GM12872 (cell line): ENCODE results near the gene TBC1D23.

Experiments
- TF ChIP-seq, protein P1 (sequence below): IDR thresholded peaks from 3 replicates; pipeline ENCODE4 v1.5.1; 2011; ENCODE audit warnings: low read depth, mild to moderate bottlenecking, low read length, moderate library complexity; ENCODE audit not compliant: insufficient read depth

Gene TBC1D23

DNA sequence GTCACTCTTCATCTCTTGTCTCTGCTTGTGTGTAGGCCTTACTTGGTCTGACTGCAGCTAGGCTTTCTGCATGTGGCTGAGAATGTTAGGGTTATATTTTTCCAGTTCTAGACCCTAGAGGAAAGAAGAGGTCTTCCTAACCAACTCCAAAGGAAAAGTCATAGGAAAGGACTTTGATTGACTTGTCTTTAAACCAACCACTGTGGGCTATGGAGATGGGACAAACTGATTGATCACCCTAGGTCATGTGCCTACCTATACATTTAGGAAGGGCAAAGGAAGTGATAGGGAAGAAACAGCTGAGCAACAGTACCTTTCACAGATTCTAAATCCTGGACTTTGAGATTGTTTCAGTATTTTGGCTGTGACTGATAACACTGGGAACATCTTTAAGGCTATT lies 16.5 kb upstream of the TBC1D23 start:
- TF ChIP-seq, protein P1, sequence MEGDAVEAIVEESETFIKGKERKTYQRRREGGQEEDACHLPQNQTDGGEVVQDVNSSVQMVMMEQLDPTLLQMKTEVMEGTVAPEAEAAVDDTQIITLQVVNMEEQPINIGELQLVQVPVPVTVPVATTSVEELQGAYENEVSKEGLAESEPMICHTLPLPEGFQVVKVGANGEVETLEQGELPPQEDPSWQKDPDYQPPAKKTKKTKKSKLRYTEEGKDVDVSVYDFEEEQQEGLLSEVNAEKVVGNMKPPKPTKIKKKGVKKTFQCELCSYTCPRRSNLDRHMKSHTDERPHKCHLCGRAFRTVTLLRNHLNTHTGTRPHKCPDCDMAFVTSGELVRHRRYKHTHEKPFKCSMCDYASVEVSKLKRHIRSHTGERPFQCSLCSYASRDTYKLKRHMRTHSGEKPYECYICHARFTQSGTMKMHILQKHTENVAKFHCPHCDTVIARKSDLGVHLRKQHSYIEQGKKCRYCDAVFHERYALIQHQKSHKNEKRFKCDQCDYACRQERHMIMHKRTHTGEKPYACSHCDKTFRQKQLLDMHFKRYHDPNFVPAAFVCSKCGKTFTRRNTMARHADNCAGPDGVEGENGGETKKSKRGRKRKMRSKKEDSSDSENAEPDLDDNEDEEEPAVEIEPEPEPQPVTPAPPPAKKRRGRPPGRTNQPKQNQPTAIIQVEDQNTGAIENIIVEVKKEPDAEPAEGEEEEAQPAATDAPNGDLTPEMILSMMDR, result no peak

GRCh38 chr3:100245136-100245535 lies 15.7 kb upstream of the TBC1D23 start:
- TF ChIP-seq, protein P1, result no peak

- TF ChIP-seq, protein P1, result no peak
Measured at GRCh38 chr3:100245927-100246326, 14.9 kb upstream of the TBC1D23 start.

- TF ChIP-seq, protein P1, result no peak
Measured at GRCh38 chr3:100246999-100247398, 13.8 kb upstream of the TBC1D23 start.

GRCh38 chr3:100252001-100252400 lies 8.8 kb upstream of the TBC1D23 start:
- TF ChIP-seq, protein P1, result no peak

- TF ChIP-seq, protein P1, result peak; percentile 82
Measured at GRCh38 chr3:100254168-100254777, 6.5 kb upstream of the TBC1D23 start.

DNA sequence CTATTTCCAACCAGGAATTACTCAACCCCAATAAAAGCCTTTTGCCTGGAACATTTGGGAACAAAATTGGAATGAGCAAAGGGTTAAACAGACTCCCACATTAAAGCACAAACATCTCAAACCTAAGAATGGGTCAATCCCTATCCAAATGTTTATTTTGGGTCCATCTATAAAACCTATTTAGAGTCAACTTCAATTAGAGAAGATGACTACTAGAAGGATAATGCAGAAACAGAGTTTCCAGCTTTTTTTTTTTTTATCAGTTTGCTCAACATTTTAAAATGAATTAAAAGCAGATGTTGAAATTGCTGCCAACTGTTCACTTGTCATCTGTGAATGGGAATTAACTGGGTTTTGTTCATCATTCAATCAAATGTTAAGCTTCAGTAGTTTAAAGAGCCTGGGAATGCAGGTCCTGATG lies 4.1 kb upstream of the TBC1D23 start:
- TF ChIP-seq, protein P1, result no peak
